Esophagus muscularis mucosa (tissue), 3 donors: Measurements from ENCODE around the gene NUDT3.

ENCODE experiments used
- POLR2AphosphoS5 ChIP-seq, 2 donors: sonication (generic); formaldehyde crosslinking; IDR thresholded peaks; one replicate each; pipeline ENCODE4 v1.6.1; 2017; ENCODE audit warnings: antibody characterized with exemption in 2 of 2
- TF ChIP-seq, protein P1 (sequence below), 3 experiments: fragments of 200-600 bp in 2 of 3; fragments of 450-650 bp in 1 of 3; sonication (generic) in 2 of 3; IDR thresholded peaks; one replicate each; pipeline ENCODE4 v1.5.1; 2017 to 2019; ENCODE audit warnings: antibody characterized with exemption in 3 of 3, mild to moderate bottlenecking in 2 of 3, moderate library complexity in 1 of 3

DNA sequence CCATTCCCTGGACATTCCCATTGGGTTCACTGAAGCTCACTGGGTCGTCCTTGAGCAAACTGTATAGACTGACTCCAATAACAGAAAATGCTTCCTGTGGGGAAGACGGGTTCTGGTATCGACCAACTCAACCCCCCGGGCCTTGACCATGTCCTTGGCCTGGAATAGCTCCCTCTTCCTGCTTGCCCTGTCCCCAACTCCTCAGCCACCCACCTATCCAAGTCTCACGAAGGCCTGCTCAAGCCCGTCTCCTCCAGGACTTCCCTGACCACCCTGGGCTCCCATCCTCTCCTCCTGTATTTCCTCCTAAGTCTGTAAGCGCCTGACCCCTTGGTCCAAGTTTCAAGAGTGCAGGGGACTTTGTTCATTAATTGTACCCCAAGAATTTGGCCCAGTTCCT lies 158.6 kb downstream of the NUDT3 start:
- TF ChIP-seq, protein P1, sequence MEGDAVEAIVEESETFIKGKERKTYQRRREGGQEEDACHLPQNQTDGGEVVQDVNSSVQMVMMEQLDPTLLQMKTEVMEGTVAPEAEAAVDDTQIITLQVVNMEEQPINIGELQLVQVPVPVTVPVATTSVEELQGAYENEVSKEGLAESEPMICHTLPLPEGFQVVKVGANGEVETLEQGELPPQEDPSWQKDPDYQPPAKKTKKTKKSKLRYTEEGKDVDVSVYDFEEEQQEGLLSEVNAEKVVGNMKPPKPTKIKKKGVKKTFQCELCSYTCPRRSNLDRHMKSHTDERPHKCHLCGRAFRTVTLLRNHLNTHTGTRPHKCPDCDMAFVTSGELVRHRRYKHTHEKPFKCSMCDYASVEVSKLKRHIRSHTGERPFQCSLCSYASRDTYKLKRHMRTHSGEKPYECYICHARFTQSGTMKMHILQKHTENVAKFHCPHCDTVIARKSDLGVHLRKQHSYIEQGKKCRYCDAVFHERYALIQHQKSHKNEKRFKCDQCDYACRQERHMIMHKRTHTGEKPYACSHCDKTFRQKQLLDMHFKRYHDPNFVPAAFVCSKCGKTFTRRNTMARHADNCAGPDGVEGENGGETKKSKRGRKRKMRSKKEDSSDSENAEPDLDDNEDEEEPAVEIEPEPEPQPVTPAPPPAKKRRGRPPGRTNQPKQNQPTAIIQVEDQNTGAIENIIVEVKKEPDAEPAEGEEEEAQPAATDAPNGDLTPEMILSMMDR (IDR thresholded peaks at IDR 0.05), result no peak
- no peak for TF ChIP-seq POLR2AphosphoS5 (IDR thresholded peaks at IDR 0.05)
